Nephron progenitor cell (in vitro differentiated cells): ENCODE results near the gene PACC1.
A peak's percentile ranks its signal among the peaks of the same experiment; 100 is the strongest.

Source experiments
- DNase-seq: peaks from one replicate; pipeline ENCODE4 v3.0.0; 2021
- H3K27ac Mint-ChIP-seq: 2 replicates; pipeline ENCODE4 v1.8.0; 2021; ENCODE audit warnings: mild to moderate bottlenecking, moderate library complexity, mixed read lengths
- H3K27me3 Mint-ChIP-seq: 2 replicates; pipeline ENCODE4 v1.8.0; 2021; ENCODE audit warnings: mild to moderate bottlenecking, low read depth, mixed read lengths; ENCODE audit not compliant: poor library complexity
- H3K36me3 Mint-ChIP-seq: 2 replicates; pipeline ENCODE4 v1.8.0; 2021; ENCODE audit warnings: low read depth, mixed read lengths
- H3K4me1 Mint-ChIP-seq: 2 replicates; pipeline ENCODE4 v1.8.0; 2021; ENCODE audit warnings: mixed read lengths
- H3K4me3 Mint-ChIP-seq: 2 replicates; pipeline ENCODE4 v1.8.0; 2021; ENCODE audit warnings: mild to moderate bottlenecking, moderate library complexity, mixed read lengths
- H3K9me3 Mint-ChIP-seq: 2 replicates; pipeline ENCODE4 v1.8.0; 2021; ENCODE audit warnings: mild to moderate bottlenecking, moderate library complexity, mixed read lengths
- CTCF ChIP-seq: fragments of 200-600 bp; sonication (generic); IDR thresholded peaks from 2 replicates; pipeline ENCODE4 v1.5.0; 2021; ENCODE audit warnings: antibody characterized with exemption

Gene PACC1

GRCh38 chr1:212379366-212379765, 35.3 kb downstream of the PACC1 start:
- no peaks in the 10 kb centered on the region for H3K27me3 Mint-ChIP-seq
- no peaks in the 10 kb centered on the region for H3K9me3 Mint-ChIP-seq
- no peaks in the 10 kb centered on the region for H3K4me1 Mint-ChIP-seq
- no peak for DNase-seq
- no peak for TF ChIP-seq CTCF
- H3K27ac Mint-ChIP-seq: no peak overlapping the region
- peaks cover 89% of the 10 kb centered on the region for H3K36me3 Mint-ChIP-seq
- H3K4me3 Mint-ChIP-seq: no peak overlapping the region

- Mint-ChIP-seq H3K4me3 (no peak overlapping the region), H3K4me1 (no peaks in the 10 kb centered on the region), H3K9me3 (peaks cover 17% of the 10 kb centered on the region), H3K27ac (peak overlapping the region; percentile 77), H3K36me3 (peaks cover 89% of the 10 kb centered on the region), H3K27me3 (no peaks in the 10 kb centered on the region)
- DNase-seq: no peak
- TF ChIP-seq CTCF: no peak
Observed at GRCh38 chr1:212377644-212378043, 37.0 kb downstream of the PACC1 start.

GRCh38 chr1:212375986-212376385, 38.7 kb downstream of the PACC1 start:
- DNase-seq: no peak
- Mint-ChIP-seq H3K4me1 (no peaks in the 10 kb centered on the region), H3K36me3 (peaks cover 90% of the 10 kb centered on the region), H3K27me3 (no peaks in the 10 kb centered on the region), H3K27ac (peak overlapping the region; percentile 62), H3K4me3 (no peak overlapping the region), H3K9me3 (peaks cover 33% of the 10 kb centered on the region)
- no peak for TF ChIP-seq CTCF

GRCh38 chr1:212368073-212368484, 46.6 kb downstream of the PACC1 start:
- Mint-ChIP-seq H3K9me3 (peaks cover 52% of the 10 kb centered on the region), H3K4me1 (no peaks in the 10 kb centered on the region), H3K27ac (no peak overlapping the region), H3K4me3 (no peak overlapping the region), H3K36me3 (peaks cover 77% of the 10 kb centered on the region), H3K27me3 (no peaks in the 10 kb centered on the region)
- TF ChIP-seq CTCF: peak; percentile 57
- peak; percentile 32 for DNase-seq

- DNase-seq: no peak
- H3K27ac Mint-ChIP-seq: no peak overlapping the region
- H3K4me3 Mint-ChIP-seq: no peak overlapping the region
Observed at GRCh38 chr1:212367474-212368072, 47.1 kb downstream of the PACC1 start.

More at GRCh38 chr1:212367474-212368072, 47.1 kb downstream of the PACC1 start:
- Mint-ChIP-seq H3K36me3 (peaks cover 72% of the 10 kb centered on the region), H3K9me3 (peaks cover 47% of the 10 kb centered on the region), H3K27me3 (no peaks in the 10 kb centered on the region), H3K4me1 (no peaks in the 10 kb centered on the region)
- no peak for TF ChIP-seq CTCF
